ENCODE data around the gene RAB1A. TPM values are rescaled to one million over a fixed set of nuclear protein-coding genes. Genes with fewer than 3 reads are reported as not detected.
A peak's percentile ranks its signal among the peaks of the same experiment; 100 is the strongest.

RAB1A gene
- total and polyA plus RNA-seq, 2 of the 13 experiments (the other 11 are each of a cell fraction or from before 2014, with no cell fraction given) = 206 to 226 TPM

GRCh38 chr2:65072181-65072970 lies 57.5 kb downstream of the RAB1A start:
- CTCF ChIA-PET (ENCODE audit: low intra/inter-chr PET ratio, low total read pairs) = no interaction called here
- 96% methylated on average over 20 of the region's 20 CpGs for WGBS (ENCODE audit: low lambda C conversion rate)
- Histone ChIP-seq H4K20me1 (ENCODE audit: insufficient read depth, low read length) (peaks cover 5% of the 10 kb centered on the region; the same call in 1 of the 2 replicates), H3K27ac (ENCODE audit: extremely low read length, insufficient read depth, low read length) (no peak overlapping the region), H3K4me3 (replicated peaks in 1 of 3; ENCODE audit: insufficient read depth in 1 of 3, low read depth in 2 of 3, low read length in 3 of 3) (no peak overlapping the region), H3K27me3 (ENCODE audit: control insufficient read depth in 1 of 2, insufficient read depth in 2 of 2, low read length in 2 of 2) (no peaks in the 10 kb centered on the region), H3K4me2 (ENCODE audit: low read depth, low read length) (no peak overlapping the region), H3K4me1 (ENCODE audit: insufficient read depth, low read length) (peaks cover 44% of the 10 kb centered on the region), H3K9me3 (ENCODE audit: low read length) (no peaks in the 10 kb centered on the region), H3K79me2 (ENCODE audit: insufficient read depth, low read length) (peaks cover 15% of the 10 kb centered on the region), H3K36me3 (replicated peaks in 1 of 2; ENCODE audit: control insufficient read depth in 1 of 2, insufficient read depth in 2 of 2, low read length in 2 of 2) (peaks cover 38 to 56% of the 10 kb centered on the region in 2 experiments), H2AFZ (ENCODE audit: low read length) (no peak overlapping the region), H3K9ac (ENCODE audit: insufficient read depth, low read depth, low read length) (no peak overlapping the region)
- in situ Hi-C loops (cut with HindIII; ENCODE audit: extremely low pct_ligation_motif_present, low pct_unique_long_range_greater_than_20kb) = loop anchor here (5.0 to 25.0 kb wide), 2 partner anchors 115 to 490 kb away; no protein-coding TSS in a partner anchor
- ATAC-seq = 0 out of 3 replicates have a peak, but pooled peaks have one; percentile 1
- BruUV-seq (replicated peaks) = TSS peak; percentile 9
- POLR2A ChIA-PET = interaction anchor here (0.9 to 5.4 kb wide), 2 partner anchors 13 to 16 kb away, joined by 4 to 35 read pairs; partner anchors contain the start of gene CEP68
- intact Hi-C loops (cut with micrococcal nuclease; ENCODE audit: unreplicated experiment) = no loop called here
- FAIRE-seq = no peak
- no peak for DNase-seq (ENCODE audit: low spot score)
- TF ChIP-seq TSC22D2 (CRISPR knock-in tag; IDR thresholded peaks at IDR 0.05; ENCODE audit: borderline replicate concordance) (no peak), CCAR2 (optimal IDR thresholded peaks at IDR 0.05; ENCODE audit: low read depth, low read length) (no peak), ZNF260 (CRISPR knock-in tag; IDR thresholded peaks at IDR 0.05; ENCODE audit: borderline replicate concordance, low read depth) (no peak), ZC3H4 (CRISPR knock-in tag; IDR thresholded peaks at IDR 0.05; ENCODE audit: borderline replicate concordance) (no peak), NONO (IDR thresholded peaks at IDR 0.05) (no peak), NONO (CRISPR knock-in tag; conservative IDR thresholded peaks at IDR 0.05) (no peak), AGO1 (IDR thresholded peaks at IDR 0.05; ENCODE audit: low read depth, low read length, poor library complexity, severe bottlenecking) (peak; percentile 69), ZNF788 (CRISPR knock-in tag; IDR thresholded peaks at IDR 0.05; ENCODE audit: borderline replicate concordance) (no peak), HOXA5 (CRISPR knock-in tag; IDR thresholded peaks at IDR 0.05) (no peak), POLR2G (IDR thresholded peaks at IDR 0.05; ENCODE audit: low read depth, low read length) (peak; percentile 19; the same call in 1 of the 2 replicates), ZC3H13 (CRISPR knock-in tag; IDR thresholded peaks at IDR 0.05) (peak; percentile 59), TERF1 (CRISPR knock-in tag; IDR thresholded peaks at IDR 0.05) (no peak), ZNF761 (CRISPR knock-in tag; conservative IDR thresholded peaks at IDR 0.05) (no peak), ZNF572 (CRISPR knock-in tag; IDR thresholded peaks at IDR 0.05) (no peak), NFYB (CRISPR knock-in tag; IDR thresholded peaks at IDR 0.05) (no peak), ZNF207 (IDR thresholded peaks at IDR 0.05; ENCODE audit: borderline replicate concordance) (no peak)
- TF ChIP-seq, protein P1, sequence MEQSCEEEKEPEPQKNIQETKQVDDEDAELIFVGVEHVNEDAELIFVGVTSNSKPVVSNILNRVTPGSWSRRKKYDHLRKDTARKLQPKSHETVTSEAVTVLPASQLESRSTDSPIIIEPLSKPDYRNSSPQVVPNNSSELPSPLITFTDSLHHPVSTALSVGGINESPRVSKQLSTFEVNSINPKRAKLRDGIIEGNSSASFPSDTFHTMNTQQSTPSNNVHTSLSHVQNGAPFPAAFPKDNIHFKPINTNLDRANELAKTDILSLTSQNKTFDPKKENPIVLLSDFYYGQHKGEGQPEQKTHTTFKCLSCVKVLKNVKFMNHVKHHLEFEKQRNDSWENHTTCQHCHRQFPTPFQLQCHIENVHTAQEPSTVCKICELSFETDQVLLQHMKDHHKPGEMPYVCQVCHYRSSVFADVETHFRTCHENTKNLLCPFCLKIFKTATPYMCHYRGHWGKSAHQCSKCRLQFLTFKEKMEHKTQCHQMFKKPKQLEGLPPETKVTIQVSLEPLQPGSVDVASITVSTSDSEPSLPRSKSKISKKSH (CRISPR knock-in tag; IDR thresholded peaks at IDR 0.05; ENCODE audit: borderline replicate concordance) = no peak
- TF ChIP-seq, protein P2, sequence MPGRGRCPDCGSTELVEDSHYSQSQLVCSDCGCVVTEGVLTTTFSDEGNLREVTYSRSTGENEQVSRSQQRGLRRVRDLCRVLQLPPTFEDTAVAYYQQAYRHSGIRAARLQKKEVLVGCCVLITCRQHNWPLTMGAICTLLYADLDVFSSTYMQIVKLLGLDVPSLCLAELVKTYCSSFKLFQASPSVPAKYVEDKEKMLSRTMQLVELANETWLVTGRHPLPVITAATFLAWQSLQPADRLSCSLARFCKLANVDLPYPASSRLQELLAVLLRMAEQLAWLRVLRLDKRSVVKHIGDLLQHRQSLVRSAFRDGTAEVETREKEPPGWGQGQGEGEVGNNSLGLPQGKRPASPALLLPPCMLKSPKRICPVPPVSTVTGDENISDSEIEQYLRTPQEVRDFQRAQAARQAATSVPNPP (CRISPR knock-in tag; IDR thresholded peaks at IDR 0.05) = no peak
- TF ChIP-seq, protein P3, sequence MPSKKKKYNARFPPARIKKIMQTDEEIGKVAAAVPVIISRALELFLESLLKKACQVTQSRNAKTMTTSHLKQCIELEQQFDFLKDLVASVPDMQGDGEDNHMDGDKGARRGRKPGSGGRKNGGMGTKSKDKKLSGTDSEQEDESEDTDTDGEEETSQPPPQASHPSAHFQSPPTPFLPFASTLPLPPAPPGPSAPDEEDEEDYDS (CRISPR knock-in tag; IDR thresholded peaks at IDR 0.05) = no peak
